Measurements from ENCODE around the gene THBS1.

THBS1 gene

DNA sequence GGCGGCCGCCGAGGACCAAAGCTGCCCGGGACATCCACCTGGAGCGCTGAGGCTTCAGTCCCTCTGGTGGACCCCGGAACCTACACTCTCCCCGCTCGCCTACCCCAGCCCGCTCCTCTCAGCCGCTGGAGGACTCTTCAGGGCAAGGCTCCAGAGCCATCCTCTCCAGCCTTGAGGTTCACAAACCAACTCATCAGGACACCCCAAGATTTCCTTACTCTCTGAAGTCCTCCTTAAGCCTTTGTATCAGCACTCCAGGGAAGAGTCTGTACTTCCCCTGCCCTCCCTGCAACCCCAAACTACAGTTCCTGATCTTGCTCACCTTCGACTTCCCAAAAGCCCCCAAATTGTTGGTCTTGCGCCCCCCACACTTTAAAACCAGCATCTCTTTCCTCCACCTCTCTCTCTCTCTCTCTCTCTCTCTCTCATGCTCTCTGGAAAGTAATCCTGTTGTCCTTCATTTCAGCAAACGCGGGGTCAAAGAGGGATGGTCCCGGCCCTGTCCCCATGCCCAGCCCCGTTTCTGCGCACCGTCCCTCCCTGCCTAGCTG lies 438 bp downstream of the THBS1 start:
- WGBS (ENCODE audit: insufficient coverage) = 11% methylated on average over 17 of the region's 18 CpGs
- H3K9me3 ChIP-seq (ENCODE audit: control extremely low read depth in 1 of 5, control insufficient read depth in 4 of 5, insufficient read depth in 2 of 5, low read depth in 1 of 5, low read length in 4 of 5) = peaks cover 0 to 4% (median 0%) of the 10 kb centered on the region in 5 experiments
- H3K27me3 ChIP-seq (replicated peaks in 2 of 5; ENCODE audit: control insufficient read depth in 4 of 5, insufficient read depth in 5 of 5, low read length in 4 of 5) = peaks cover 0 to 17% (median 4%) of the 10 kb centered on the region in 5 experiments
- peak overlapping the region in 6 of 7 experiments; percentile 35 to 74 (median 60) for H3K4me3 ChIP-seq (ENCODE audit: control insufficient read depth in 1 of 7, extremely low read depth in 1 of 7, insufficient read depth in 4 of 7, low read depth in 2 of 7, low read length in 6 of 7)
- peaks cover 0 to 27% (median 19%) of the 10 kb centered on the region in 4 experiments for H3K4me1 ChIP-seq (ENCODE audit: control extremely low read depth in 1 of 4, control insufficient read depth in 4 of 4, insufficient read depth in 4 of 4, low read length in 3 of 4)
- CTCF ChIA-PET = interaction anchor here (0.7 to 5.2 kb wide), 10 partner anchors 105 to 882 kb away, joined by 3 to 54 read pairs (median 4); no protein-coding TSS in a partner anchor
- POLR2A ChIA-PET = no interaction called here
- H3K36me3 ChIP-seq (ENCODE audit: control insufficient read depth in 4 of 4, insufficient read depth in 4 of 4, low read length in 3 of 4) = no peaks in the 10 kb centered on the region
- no peak overlapping the region for H3K27ac ChIP-seq (ENCODE audit: insufficient read depth in 1 of 2, low read depth in 1 of 2, low read length in 2 of 2, poor library complexity in 1 of 2, severe bottlenecking in 2 of 2)
- DNase-seq = peak; percentile 7 to 38 (median 22)

DNA sequence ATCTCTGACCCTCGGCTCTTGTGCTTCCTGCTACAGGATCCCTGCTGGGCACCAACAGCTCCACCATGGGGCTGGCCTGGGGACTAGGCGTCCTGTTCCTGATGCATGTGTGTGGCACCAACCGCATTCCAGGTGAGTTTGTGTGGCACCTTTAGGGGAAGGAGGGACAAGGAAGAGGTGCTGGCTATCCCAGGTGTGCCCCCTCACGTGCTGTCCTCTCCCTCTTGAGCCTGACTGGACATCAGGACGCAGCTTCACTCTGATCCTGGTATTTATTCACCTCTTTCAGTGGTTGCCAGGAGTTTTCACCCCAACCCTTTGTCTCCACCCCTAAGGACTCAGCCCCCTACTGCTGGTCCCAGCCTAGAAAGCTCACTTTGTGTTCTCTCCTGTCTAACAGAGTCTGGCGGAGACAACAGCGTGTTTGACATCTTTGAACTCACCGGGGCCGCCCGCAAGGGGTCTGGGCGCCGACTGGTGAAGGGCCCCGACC lies 960 bp downstream of the THBS1 start:
- Histone ChIP-seq H3K9me3 (ENCODE audit: control extremely low read depth in 1 of 5, control insufficient read depth in 4 of 5, insufficient read depth in 2 of 5, low read depth in 1 of 5, low read length in 4 of 5) (peaks cover 0 to 4% (median 0%) of the 10 kb centered on the region in 5 experiments), H3K4me3 (ENCODE audit: control insufficient read depth in 1 of 7, extremely low read depth in 1 of 7, insufficient read depth in 4 of 7, low read depth in 2 of 7, low read length in 6 of 7) (peak overlapping the region in 2 of 7 experiments; percentile 60 to 74), H3K36me3 (ENCODE audit: control insufficient read depth in 4 of 4, insufficient read depth in 4 of 4, low read length in 3 of 4) (no peaks in the 10 kb centered on the region), H3K27ac (ENCODE audit: insufficient read depth in 1 of 2, low read depth in 1 of 2, low read length in 2 of 2, poor library complexity in 1 of 2, severe bottlenecking in 2 of 2) (no peak overlapping the region), H3K27me3 (replicated peaks in 2 of 5; ENCODE audit: control insufficient read depth in 4 of 5, insufficient read depth in 5 of 5, low read length in 4 of 5) (peaks cover 0 to 17% (median 4%) of the 10 kb centered on the region in 5 experiments), H3K4me1 (ENCODE audit: control extremely low read depth in 1 of 4, control insufficient read depth in 4 of 4, insufficient read depth in 4 of 4, low read length in 3 of 4) (peaks cover 0 to 27% (median 19%) of the 10 kb centered on the region in 4 experiments)
- 83% methylated on average over 13 of the region's 13 CpGs for WGBS (ENCODE audit: insufficient coverage)
- ChIA-PET CTCF (interaction anchor here (0.7 to 5.2 kb wide), 8 partner anchors 133 to 469 kb away, joined by 3 to 54 read pairs (median 4); no protein-coding TSS in a partner anchor), POLR2A (no interaction called here)
- DNase-seq = peak; percentile 29 to 54 (median 29)

DNA sequence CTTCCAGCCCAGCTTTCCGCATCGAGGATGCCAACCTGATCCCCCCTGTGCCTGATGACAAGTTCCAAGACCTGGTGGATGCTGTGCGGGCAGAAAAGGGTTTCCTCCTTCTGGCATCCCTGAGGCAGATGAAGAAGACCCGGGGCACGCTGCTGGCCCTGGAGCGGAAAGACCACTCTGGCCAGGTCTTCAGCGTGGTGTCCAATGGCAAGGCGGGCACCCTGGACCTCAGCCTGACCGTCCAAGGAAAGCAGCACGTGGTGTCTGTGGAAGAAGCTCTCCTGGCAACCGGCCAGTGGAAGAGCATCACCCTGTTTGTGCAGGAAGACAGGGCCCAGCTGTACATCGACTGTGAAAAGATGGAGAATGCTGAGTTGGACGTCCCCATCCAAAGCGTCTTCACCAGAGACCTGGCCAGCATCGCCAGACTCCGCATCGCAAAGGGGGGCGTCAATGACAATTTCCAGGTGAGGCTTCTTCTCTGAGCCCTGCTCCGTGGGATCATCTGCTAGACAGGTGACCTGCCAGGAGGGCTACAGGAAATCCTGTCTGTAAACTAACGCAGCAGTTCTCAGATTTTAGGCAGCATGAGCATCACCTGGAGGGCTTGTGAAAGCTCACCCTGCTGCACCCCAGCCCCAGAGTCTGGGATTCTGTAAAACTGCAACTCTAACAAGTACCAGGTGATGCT lies 1.6 kb downstream of the THBS1 start:
- Histone ChIP-seq H3K9me3 (ENCODE audit: control extremely low read depth in 1 of 5, control insufficient read depth in 4 of 5, insufficient read depth in 2 of 5, low read depth in 1 of 5, low read length in 4 of 5) (peaks cover 0 to 4% (median 0%) of the 10 kb centered on the region in 5 experiments), H3K4me3 (ENCODE audit: control insufficient read depth in 1 of 7, extremely low read depth in 1 of 7, insufficient read depth in 4 of 7, low read depth in 2 of 7, low read length in 6 of 7) (no peak overlapping the region), H3K27ac (ENCODE audit: insufficient read depth in 1 of 2, low read depth in 1 of 2, low read length in 2 of 2, poor library complexity in 1 of 2, severe bottlenecking in 2 of 2) (no peak overlapping the region), H3K27me3 (replicated peaks in 2 of 5; ENCODE audit: control insufficient read depth in 4 of 5, insufficient read depth in 5 of 5, low read length in 4 of 5) (peaks cover 0 to 17% (median 4%) of the 10 kb centered on the region in 5 experiments), H3K36me3 (ENCODE audit: control insufficient read depth in 4 of 4, insufficient read depth in 4 of 4, low read length in 3 of 4) (no peaks in the 10 kb centered on the region), H3K4me1 (ENCODE audit: control extremely low read depth in 1 of 4, control insufficient read depth in 4 of 4, insufficient read depth in 4 of 4, low read length in 3 of 4) (peaks cover 0 to 27% (median 19%) of the 10 kb centered on the region in 4 experiments)
- CTCF ChIA-PET = interaction anchor here (0.7 to 5.2 kb wide), 9 partner anchors 175 to 469 kb away, joined by 3 to 54 read pairs (median 3); no protein-coding TSS in a partner anchor
- no peak for DNase-seq
- WGBS (ENCODE audit: insufficient coverage) = 94% methylated on average over 20 of the region's 20 CpGs
- POLR2A ChIA-PET = no interaction called here

DNA sequence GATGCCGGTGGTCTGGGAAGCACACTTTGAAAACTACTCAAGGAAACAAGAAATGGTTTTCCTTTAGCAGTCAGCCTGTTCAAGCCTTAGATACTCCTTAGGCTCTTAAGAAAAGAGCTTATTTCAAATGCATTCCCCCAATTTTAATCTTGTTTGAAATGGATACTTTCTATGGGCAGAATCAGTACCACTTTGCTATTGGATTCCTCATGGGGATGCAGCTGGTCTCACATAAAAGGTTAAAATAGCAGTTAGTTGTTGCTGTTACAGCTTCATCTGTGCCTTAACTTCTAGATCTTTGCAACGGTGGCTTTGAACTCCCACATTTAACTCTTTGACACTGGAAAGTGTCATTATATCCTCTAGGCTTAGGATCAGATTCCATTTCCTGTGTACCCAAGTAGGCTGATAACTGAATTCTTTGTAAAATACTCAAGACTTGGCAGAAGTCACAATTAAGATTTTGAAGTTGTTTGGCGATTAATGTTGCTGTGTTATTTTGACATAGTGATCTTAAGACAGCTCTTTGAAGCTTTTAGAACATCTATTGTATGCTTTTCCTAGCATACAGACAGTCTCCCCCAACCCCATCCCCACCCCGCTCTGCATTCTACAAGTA lies 2.2 kb downstream of the THBS1 start:
- Histone ChIP-seq H3K4me3 (ENCODE audit: control insufficient read depth in 1 of 7, extremely low read depth in 1 of 7, insufficient read depth in 4 of 7, low read depth in 2 of 7, low read length in 6 of 7) (no peak overlapping the region), H3K27ac (ENCODE audit: insufficient read depth in 1 of 2, low read depth in 1 of 2, low read length in 2 of 2, poor library complexity in 1 of 2, severe bottlenecking in 2 of 2) (no peak overlapping the region), H3K27me3 (replicated peaks in 2 of 5; ENCODE audit: control insufficient read depth in 4 of 5, insufficient read depth in 5 of 5, low read length in 4 of 5) (peaks cover 0 to 17% (median 4%) of the 10 kb centered on the region in 5 experiments), H3K4me1 (ENCODE audit: control extremely low read depth in 1 of 4, control insufficient read depth in 4 of 4, insufficient read depth in 4 of 4, low read length in 3 of 4) (peaks cover 0 to 27% (median 19%) of the 10 kb centered on the region in 4 experiments), H3K9me3 (ENCODE audit: control extremely low read depth in 1 of 5, control insufficient read depth in 4 of 5, insufficient read depth in 2 of 5, low read depth in 1 of 5, low read length in 4 of 5) (peaks cover 0 to 4% (median 0%) of the 10 kb centered on the region in 5 experiments), H3K36me3 (ENCODE audit: control insufficient read depth in 4 of 4, insufficient read depth in 4 of 4, low read length in 3 of 4) (no peaks in the 10 kb centered on the region)
- ChIA-PET CTCF (interaction anchor here (0.8 to 1.6 kb wide), 6 partner anchors 175 to 456 kb away, joined by 3 to 5 read pairs (median 3); no protein-coding TSS in a partner anchor), POLR2A (no interaction called here)
- no peak for DNase-seq
- 91% methylated on average over 2 of the region's 4 CpGs for WGBS (ENCODE audit: insufficient coverage)

DNA sequence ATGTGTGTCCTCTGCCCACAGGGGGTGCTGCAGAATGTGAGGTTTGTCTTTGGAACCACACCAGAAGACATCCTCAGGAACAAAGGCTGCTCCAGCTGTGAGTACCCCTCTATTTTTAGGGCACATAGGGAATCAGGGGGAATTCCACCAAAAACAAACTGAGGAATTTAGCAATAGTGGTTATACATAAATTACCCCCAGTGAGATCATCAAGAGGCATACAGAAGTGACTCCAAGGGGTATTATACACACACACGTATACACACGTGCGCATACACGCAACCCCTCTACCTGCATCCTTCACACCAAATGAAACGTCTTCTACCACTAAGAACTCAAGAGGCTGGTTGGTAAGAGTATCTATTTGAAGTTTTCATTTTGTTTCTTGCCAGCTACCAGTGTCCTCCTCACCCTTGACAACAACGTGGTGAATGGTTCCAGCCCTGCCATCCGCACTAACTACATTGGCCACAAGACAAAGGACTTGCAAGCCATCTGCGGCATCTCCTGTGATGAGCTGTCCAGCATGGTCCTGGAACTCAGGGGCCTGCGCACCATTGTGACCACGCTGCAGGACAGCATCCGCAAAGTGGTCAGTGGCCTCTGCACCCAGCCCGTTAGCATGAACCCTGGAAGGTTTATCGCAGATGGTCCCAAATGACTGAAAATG lies 2.9 kb downstream of the THBS1 start:
- no peak overlapping the region for H3K27ac ChIP-seq (ENCODE audit: insufficient read depth in 1 of 2, low read depth in 1 of 2, low read length in 2 of 2, poor library complexity in 1 of 2, severe bottlenecking in 2 of 2)
- CTCF ChIA-PET = interaction anchor here (0.8 to 1.6 kb wide), 6 partner anchors 40 to 442 kb away, joined by 3 to 4 read pairs (median 3); no protein-coding TSS in a partner anchor
- peaks cover 0 to 4% (median 0%) of the 10 kb centered on the region in 5 experiments for H3K9me3 ChIP-seq (ENCODE audit: control extremely low read depth in 1 of 5, control insufficient read depth in 4 of 5, insufficient read depth in 2 of 5, low read depth in 1 of 5, low read length in 4 of 5)
- peak; percentile 14 to 42 (median 32) for DNase-seq
- POLR2A ChIA-PET = no interaction called here
- peaks cover 0 to 27% (median 19%) of the 10 kb centered on the region in 4 experiments for H3K4me1 ChIP-seq (ENCODE audit: control extremely low read depth in 1 of 4, control insufficient read depth in 4 of 4, insufficient read depth in 4 of 4, low read length in 3 of 4)
- H3K4me3 ChIP-seq (ENCODE audit: control insufficient read depth in 1 of 7, extremely low read depth in 1 of 7, insufficient read depth in 4 of 7, low read depth in 2 of 7, low read length in 6 of 7) = no peak overlapping the region
- WGBS (ENCODE audit: insufficient coverage) = 98% methylated on average over 9 of the region's 13 CpGs
- H3K27me3 ChIP-seq (replicated peaks in 2 of 5; ENCODE audit: control insufficient read depth in 4 of 5, insufficient read depth in 5 of 5, low read length in 4 of 5) = peaks cover 0 to 17% (median 4%) of the 10 kb centered on the region in 5 experiments
- H3K36me3 ChIP-seq (ENCODE audit: control insufficient read depth in 4 of 4, insufficient read depth in 4 of 4, low read length in 3 of 4) = peaks cover 0 to 1% (median 0%) of the 10 kb centered on the region in 4 experiments

DNA sequence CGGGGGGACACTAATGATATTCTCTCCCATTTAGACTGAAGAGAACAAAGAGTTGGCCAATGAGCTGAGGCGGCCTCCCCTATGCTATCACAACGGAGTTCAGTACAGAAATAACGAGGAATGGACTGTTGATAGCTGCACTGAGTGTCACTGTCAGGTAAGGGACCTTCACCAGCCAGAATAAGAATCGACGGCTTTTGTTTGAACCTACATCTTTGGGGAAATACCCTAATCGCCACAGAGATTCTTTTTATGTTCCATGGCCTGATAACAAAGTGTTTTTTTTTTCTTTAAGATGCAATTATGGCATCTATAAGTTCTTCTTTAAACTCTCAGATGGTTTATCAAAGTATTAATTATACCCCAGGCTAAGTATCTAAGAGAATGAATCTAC lies 3.4 kb downstream of the THBS1 start:
- H3K27me3 ChIP-seq (replicated peaks in 2 of 5; ENCODE audit: control insufficient read depth in 4 of 5, insufficient read depth in 5 of 5, low read length in 4 of 5) = peaks cover 0 to 17% (median 4%) of the 10 kb centered on the region in 5 experiments
- peaks cover 0 to 4% (median 0%) of the 10 kb centered on the region in 4 experiments for H3K36me3 ChIP-seq (ENCODE audit: control insufficient read depth in 4 of 4, insufficient read depth in 4 of 4, low read length in 3 of 4)
- no peak overlapping the region for H3K27ac ChIP-seq (ENCODE audit: insufficient read depth in 1 of 2, low read depth in 1 of 2, low read length in 2 of 2, poor library complexity in 1 of 2, severe bottlenecking in 2 of 2)
- DNase-seq = no peak
- CTCF ChIA-PET = interaction anchor here (1.2 to 1.3 kb wide), 2 partner anchors 39 to 325 kb away, joined by 3 to 4 read pairs; no protein-coding TSS in a partner anchor
- H3K4me1 ChIP-seq (ENCODE audit: control extremely low read depth in 1 of 4, control insufficient read depth in 4 of 4, insufficient read depth in 4 of 4, low read length in 3 of 4) = peaks cover 0 to 27% (median 19%) of the 10 kb centered on the region in 4 experiments
- H3K9me3 ChIP-seq (ENCODE audit: control extremely low read depth in 1 of 5, control insufficient read depth in 4 of 5, insufficient read depth in 2 of 5, low read depth in 1 of 5, low read length in 4 of 5) = peaks cover 0 to 4% (median 0%) of the 10 kb centered on the region in 5 experiments
- WGBS (ENCODE audit: insufficient coverage) = 100% methylated on average over 6 of the region's 7 CpGs
- POLR2A ChIA-PET = no interaction called here
- H3K4me3 ChIP-seq (ENCODE audit: control insufficient read depth in 1 of 7, extremely low read depth in 1 of 7, insufficient read depth in 4 of 7, low read depth in 2 of 7, low read length in 6 of 7) = no peak overlapping the region
